Mononuclear cell (primary cell): Measurements from ENCODE around the gene PRSS1. TPM values are rescaled to one million over a fixed set of nuclear protein-coding genes. Genes with fewer than 3 reads are reported as not detected.
"Not testable (repeated sequence)": the region's sequence is repeated elsewhere in the genome, so short reads cannot be mapped to it uniquely, and the experiment has no call there.

Source experiments
- H3K27me3 ChIP-seq: 2 replicates; pipeline ENCODE4 v1.6.0; 2011; ENCODE audit warnings: low read length, control low read depth; ENCODE audit not compliant: insufficient read depth
- H3K4me1 ChIP-seq: 2 replicates; pipeline ENCODE4 v1.5.1; 2011; ENCODE audit warnings: mild to moderate bottlenecking, low read length, control low read depth; ENCODE audit not compliant: insufficient read depth
- H3K4me3 ChIP-seq: 2 replicates; pipeline ENCODE4 v1.5.1; 2011; ENCODE audit warnings: mild to moderate bottlenecking, low read length, moderate library complexity
- H3K9me3 ChIP-seq: 2 replicates; pipeline ENCODE4 v1.5.1; 2011; ENCODE audit warnings: low read depth, mild to moderate bottlenecking, control low read depth, low read length
- total RNA-seq: library from RNA; depleted of rRNA; stranded (reverse); fragments of >200 nt; gene quantifications from one replicate; pipeline ENCODE4 v1.2.3, GENCODE V29; 2012

PRSS1 gene
- total RNA-seq, 1 donor: 0.73 TPM

GRCh38 chr7:142722248-142722794 lies 27.0 kb upstream of the PRSS1 start:
- no peaks in the 10 kb centered on the region for H3K9me3 ChIP-seq

GRCh38 chr7:142733271-142733670 lies 16.0 kb upstream of the PRSS1 start:
- Histone ChIP-seq H3K4me1 (no peaks in the 10 kb centered on the region), H3K4me3 (no peak overlapping the region), H3K9me3 (no peaks in the 10 kb centered on the region), H3K27me3 (no peaks in the 10 kb centered on the region)

More at GRCh38 chr7:142722248-142722794, 27.0 kb upstream of the PRSS1 start:
- H3K27me3 ChIP-seq: no peaks in the 10 kb centered on the region
- H3K4me3 ChIP-seq: no peak overlapping the region
- H3K4me1 ChIP-seq: peaks cover 8% of the 10 kb centered on the region

- Histone ChIP-seq H3K4me1 (peaks cover 9% of the 10 kb centered on the region), H3K4me3 (no peak overlapping the region), H3K27me3 (no peaks in the 10 kb centered on the region), H3K9me3 (no peaks in the 10 kb centered on the region)
These were observed 9.3 kb upstream of the PRSS1 start for GRCh38 chr7:142739923-142740492.

GRCh38 chr7:142740786-142741185 lies 8.5 kb upstream of the PRSS1 start:
- Histone ChIP-seq H3K4me1 (peaks cover 9% of the 10 kb centered on the region), H3K9me3 (no peaks in the 10 kb centered on the region), H3K4me3 (no peak overlapping the region), H3K27me3 (no peaks in the 10 kb centered on the region)

- H3K4me1 ChIP-seq, H3K4me3 ChIP-seq, H3K9me3 ChIP-seq, H3K27me3 ChIP-seq: not testable (repeated sequence)
These were observed 7.3 kb upstream of the PRSS1 start for GRCh38 chr7:142741932-142742331.

- H3K9me3 ChIP-seq: no peaks in the 10 kb centered on the region
- peaks cover 2% of the 10 kb centered on the region for H3K4me1 ChIP-seq
- H3K4me3 ChIP-seq: no peak overlapping the region
- H3K27me3 ChIP-seq: no peaks in the 10 kb centered on the region
These were observed 4.1 kb upstream of the PRSS1 start for GRCh38 chr7:142745091-142745635.

GRCh38 chr7:142745745-142746144 lies 3.5 kb upstream of the PRSS1 start:
- no peaks in the 10 kb centered on the region for H3K27me3 ChIP-seq
- no peaks in the 10 kb centered on the region for H3K4me1 ChIP-seq
- no peak overlapping the region for H3K4me3 ChIP-seq
- H3K9me3 ChIP-seq: no peaks in the 10 kb centered on the region

GRCh38 chr7:142746264-142746663 lies 3.0 kb upstream of the PRSS1 start:
- no peaks in the 10 kb centered on the region for H3K4me1 ChIP-seq
- no peaks in the 10 kb centered on the region for H3K9me3 ChIP-seq
- no peak overlapping the region for H3K4me3 ChIP-seq

GRCh38 chr7:142748410-142748809 lies 862 bp upstream of the PRSS1 start:
- not testable (repeated sequence) for H3K9me3 ChIP-seq, H3K27me3 ChIP-seq, H3K4me3 ChIP-seq, H3K4me1 ChIP-seq

More at GRCh38 chr7:142746264-142746663, 3.0 kb upstream of the PRSS1 start:
- no peaks in the 10 kb centered on the region for H3K27me3 ChIP-seq

- Histone ChIP-seq H3K4me3 (no peak overlapping the region), H3K27me3 (no peaks in the 10 kb centered on the region), H3K4me1 (no peaks in the 10 kb centered on the region), H3K9me3 (no peaks in the 10 kb centered on the region)
These were observed 1.2 kb downstream of the PRSS1 start for GRCh38 chr7:142750321-142750938.

GRCh38 chr7:142751526-142752175 lies 2.4 kb downstream of the PRSS1 start:
- H3K27me3 ChIP-seq, H3K9me3 ChIP-seq, H3K4me3 ChIP-seq, H3K4me1 ChIP-seq: not testable (repeated sequence)

- no peaks in the 10 kb centered on the region for H3K9me3 ChIP-seq
- no peak overlapping the region for H3K4me3 ChIP-seq
- H3K4me1 ChIP-seq: no peaks in the 10 kb centered on the region
- no peaks in the 10 kb centered on the region for H3K27me3 ChIP-seq
These were observed 3.3 kb downstream of the PRSS1 start for GRCh38 chr7:142752376-142753225.

- Histone ChIP-seq H3K4me1 (no peaks in the 10 kb centered on the region), H3K27me3 (no peaks in the 10 kb centered on the region), H3K9me3 (no peaks in the 10 kb centered on the region), H3K4me3 (no peak overlapping the region)
These were observed 4.1 kb downstream of the PRSS1 start for GRCh38 chr7:142753366-142753765.

- H3K4me1 ChIP-seq, H3K4me3 ChIP-seq, H3K9me3 ChIP-seq, H3K27me3 ChIP-seq: not testable (repeated sequence)
These were observed 4.7 kb downstream of the PRSS1 start for GRCh38 chr7:142753925-142754491.
